Stimulated activated CD4-positive, alpha-beta T cell treated with anti-CD3 and anti-CD28 coated beads, Interleukin-12 subunit alpha, Interleukin-12 subunit beta, amount 100 ng/mL, for 24 hours (primary cell): Measurements from ENCODE around the gene NAALADL2.

Source experiments
- DNase-seq, 2 experiments: peaks; one replicate each; pipeline ENCODE4 v3.0.0-alpha.2; 2020; ENCODE audit warnings: low read depth in 2 of 2

Gene NAALADL2

DNA sequence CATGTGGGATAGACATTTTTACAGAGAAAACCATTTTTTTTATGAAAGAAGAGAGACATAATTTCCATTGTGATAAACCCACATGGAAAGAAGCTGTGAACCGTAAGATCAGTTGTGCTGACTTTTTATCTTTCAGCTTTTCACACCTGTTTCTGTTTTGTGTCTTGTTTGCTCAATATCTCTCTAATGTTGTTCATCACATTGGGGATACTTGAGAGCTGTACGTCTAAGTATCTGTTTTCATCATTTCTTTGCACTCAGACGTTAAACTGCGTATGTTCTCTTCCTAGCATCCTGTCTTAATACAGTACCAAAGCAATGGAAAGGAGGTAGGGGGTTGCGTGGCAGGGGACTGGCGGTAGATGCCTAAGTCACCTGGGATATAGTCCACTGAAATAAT is 449.0 kb downstream of the NAALADL2 start:
- DNase-seq, result no peak

DNA sequence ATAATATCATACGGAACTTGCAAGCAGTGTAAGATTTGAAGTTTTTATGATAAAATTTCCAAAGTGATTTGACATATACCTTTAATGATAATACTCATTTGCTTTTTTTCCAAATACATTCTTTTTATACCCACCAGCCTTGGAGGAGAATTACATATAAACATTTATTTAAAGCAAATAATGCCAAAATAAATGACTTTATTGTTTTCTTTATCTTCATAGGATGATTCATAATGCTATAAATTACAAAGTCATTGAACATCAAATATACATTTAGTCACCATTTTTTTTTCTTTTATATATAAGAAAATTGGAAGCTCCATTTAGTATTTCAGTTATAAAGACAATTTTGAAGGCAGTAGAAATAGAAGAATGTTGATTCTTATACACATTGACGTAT is 450.9 kb downstream of the NAALADL2 start:
- DNase-seq, result no peak

DNA sequence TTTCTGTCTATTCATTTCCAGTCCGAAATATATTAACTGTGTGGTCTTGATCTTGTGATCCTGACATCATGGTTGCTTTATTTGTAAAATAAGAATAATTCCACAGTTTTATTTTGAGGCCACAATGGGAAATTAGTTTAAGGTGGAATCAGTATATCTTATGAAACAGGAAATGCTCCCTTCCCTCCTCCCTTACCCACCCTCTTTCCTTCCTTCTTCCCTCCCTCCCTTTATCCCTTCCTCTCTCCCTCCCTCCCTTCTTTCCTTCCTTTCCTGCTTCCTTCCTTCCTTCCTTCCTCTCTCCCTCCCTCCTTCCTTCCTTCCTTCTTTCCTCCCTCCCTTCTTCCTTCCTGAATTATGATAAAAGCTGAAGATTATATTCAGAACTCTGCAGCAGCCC is 452.3 kb downstream of the NAALADL2 start:
- DNase-seq, result no peak

DNA sequence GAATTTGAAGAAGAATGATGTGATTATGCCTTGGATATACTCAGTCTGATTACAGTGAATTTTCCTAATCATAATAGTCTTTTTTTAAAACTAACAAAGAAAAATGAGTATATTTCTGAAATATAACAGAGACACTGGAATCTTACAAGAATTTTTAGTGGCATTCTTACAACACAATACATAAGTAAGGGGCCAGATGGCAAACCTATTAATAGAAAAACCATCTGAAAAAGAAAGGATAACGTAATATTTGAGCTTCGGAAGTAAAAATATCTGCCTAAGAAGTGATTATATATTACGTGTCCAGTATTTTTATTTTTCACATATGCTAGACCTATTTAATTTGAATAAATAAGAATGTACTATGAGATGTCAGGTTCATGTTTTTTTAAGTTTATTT is 452.8 kb downstream of the NAALADL2 start:
- DNase-seq, result no peak

DNA sequence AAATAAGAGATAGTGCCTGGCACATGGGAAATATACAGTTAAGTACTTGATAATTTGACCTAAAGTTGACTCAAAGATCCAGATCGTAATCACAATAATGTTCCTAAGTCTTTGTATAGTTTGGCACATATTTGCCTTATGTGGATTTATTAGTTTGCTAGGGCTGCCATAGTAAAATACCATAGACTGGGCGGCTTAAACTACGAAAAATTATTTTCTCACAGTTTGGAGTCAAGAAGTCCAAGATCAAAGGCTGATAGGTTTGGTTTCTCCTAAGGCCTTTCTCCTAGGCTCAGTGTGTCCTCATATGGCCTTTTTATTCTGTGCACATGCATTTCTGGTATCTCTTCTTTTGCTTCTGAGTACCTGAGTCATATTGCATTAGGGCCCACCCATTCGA is 453.7 kb downstream of the NAALADL2 start:
- no peak for DNase-seq

DNA sequence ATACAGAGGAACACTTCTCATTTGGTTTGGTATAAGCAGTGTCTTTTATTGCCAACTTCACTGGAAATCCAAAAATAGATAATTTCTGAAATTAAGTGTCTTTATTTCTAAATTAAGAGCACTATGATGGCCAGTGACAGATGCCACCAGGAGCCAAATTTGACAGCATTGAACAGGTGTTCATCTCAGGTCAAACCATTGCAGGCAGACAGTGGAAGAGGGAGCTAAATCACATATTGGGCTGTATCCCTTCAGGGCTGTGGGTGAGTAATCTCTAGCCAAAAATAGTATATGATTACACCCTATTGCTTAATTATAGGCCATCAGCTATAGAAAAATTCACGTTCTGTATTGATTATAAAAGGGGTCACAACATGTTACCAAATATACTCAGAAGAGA is 457.7 kb downstream of the NAALADL2 start:
- no peak for DNase-seq

DNA sequence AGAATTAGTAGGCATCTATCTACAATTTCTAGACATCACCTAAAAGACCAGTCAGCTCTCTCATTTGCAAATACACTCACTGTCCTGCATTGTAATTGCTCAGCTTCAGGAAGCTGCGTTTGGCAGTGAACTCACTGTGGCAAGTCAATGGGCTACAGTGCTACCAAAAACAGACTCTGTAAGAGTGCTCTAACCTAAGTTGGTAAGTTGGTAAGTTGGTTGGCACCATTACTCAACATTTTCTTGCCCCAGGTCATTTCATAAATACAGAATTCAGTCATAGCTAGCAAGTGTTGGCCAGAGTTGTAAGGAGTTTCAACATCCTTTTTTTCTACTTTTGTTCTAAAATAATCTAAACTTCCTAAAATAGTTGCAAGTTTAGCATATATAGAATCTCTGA is 466.3 kb downstream of the NAALADL2 start:
- DNase-seq, result no peak

DNA sequence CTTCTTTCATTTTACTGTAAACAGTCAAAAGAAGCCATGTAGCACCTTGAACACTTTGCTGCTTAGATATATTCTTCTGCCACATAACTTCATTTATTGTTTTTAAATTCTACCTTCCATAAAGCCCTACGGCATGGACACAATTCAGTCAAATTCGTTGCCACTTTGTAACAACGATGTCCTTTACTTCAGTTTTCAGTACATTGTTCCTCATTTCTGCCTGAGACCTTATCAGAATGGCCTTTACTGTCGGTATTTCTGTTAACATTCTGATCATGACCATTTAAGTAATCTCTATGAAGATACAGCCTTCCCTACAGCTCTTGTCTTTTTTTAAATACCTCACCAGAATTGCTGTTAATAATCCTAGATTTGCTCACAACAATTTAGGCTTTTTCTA is 466.9 kb downstream of the NAALADL2 start:
- DNase-seq, result no peak

DNA sequence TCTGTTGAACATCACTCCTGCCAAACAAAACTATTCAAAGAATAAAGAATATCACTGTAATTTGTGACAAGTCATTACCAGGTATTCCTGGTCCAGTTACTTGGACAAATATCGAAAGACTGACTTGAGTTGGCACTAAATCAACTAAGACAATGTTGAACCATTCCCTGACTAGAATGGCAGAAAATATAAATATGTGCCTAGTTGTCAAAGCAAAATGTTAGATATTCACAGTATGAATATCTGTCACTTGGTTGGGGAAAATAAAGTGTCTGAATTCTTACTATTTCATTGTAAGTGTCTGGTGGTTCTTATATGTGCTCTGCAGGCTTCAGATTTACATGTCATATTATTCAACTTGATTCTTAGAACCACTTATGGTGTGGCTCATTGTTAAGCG is 470.2 kb downstream of the NAALADL2 start:
- no peak for DNase-seq

DNA sequence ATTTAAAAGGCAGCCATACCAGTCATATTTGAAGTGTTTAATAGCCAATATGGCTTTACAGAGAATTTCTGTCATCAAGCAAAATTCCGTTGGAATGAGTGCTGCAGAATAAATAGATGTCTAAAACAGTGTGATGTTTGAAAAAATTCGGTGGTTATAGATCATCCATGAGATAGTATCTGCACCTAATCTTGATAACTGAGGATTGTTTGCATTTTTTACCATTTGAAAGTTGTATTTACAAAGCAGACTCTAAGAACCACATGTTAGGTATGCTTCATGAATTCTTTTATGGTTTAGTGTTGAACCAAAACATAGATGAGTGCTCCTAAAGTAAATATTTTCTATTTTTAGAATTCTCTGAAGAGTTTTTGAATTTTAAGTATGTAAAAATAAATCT is 476.1 kb downstream of the NAALADL2 start:
- DNase-seq, result no peak

DNA sequence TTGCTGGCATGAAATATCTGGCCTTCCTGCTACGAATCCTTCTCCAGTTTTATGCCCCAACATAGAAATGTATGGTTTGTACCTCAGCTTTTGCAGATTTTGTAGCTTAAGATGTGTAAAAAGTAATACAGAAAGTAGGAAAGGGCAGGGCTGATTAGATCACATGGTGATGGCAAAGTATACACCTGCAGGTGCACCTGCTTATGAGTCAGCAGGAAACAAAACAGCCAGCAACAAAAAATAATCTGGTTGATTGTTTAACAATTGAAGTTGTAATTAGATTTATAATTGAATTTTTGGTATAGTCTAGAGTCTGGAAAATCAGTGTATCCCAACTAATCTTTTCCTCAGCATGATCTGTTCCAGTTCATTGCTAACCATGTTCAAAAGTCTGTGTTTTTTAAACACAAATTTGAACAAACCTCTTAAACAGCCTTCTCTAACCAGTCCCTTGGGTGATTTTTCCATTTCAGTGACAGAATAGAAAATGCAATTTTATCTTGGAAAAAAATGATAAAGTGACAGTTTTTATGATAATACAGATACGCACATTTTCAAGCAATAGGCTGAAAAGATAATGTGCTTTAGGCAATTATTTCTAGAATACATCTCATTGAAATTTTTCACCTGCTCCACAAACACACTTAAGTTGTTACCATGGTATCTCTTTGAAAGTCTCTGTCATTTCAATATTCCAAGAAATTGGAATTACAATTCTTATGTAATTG is 477.4 kb downstream of the NAALADL2 start:
- no peak for DNase-seq

DNA sequence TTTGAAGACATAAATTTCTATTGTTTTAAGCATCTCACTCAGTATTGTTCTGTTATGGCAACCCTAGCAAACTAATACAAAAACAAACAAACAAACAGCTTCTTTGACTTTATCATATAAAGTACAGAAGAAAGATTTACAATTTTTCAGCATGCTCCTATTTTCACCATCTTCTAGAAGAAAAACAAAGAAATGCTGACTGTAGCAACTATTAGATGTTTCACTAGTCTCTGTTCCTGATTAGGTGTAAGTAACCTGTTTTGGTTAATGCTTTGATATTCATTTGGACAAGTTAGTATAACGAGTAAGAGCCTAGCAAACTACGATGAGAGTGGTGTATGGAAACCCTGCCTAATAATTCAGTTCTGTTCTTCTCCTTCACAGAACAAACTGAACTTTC is 478.5 kb downstream of the NAALADL2 start:
- no peak for DNase-seq

DNA sequence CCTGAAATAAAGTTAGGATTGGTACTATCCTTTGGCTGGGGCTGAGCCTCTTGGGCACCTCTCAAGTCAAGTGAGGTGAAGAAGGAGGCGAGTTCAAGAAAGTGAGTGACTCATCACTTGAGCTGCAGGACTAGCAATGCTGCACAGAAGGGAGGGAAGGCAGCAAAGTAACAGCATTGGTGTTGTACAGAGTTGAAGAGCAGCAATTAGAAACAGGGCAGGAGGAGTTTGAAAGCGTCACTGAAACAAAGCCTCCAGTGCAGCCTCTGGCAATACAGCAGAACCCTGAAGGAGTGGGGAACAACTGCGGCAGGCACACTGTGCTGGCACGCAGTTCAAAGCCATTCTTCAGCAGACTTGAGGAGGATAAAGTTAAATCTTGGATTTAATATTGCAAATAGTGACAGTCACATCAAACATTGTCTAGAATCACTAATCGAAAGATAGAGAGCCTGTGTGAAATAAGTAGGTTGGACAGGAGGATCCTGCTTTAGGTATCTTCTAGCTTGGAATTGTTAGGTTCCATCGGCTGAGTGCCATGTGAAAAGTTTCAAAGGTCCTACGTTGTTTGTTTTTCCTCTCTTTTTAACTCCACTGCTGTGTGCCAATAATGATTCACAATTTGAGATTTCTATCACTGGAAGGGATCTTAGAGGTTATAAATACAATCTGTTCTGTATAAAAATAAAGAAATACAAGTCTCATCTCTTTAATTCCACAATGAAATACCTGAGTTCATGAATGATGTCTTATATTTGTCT is 479.8 kb downstream of the NAALADL2 start:
- DNase-seq, result no peak

DNA sequence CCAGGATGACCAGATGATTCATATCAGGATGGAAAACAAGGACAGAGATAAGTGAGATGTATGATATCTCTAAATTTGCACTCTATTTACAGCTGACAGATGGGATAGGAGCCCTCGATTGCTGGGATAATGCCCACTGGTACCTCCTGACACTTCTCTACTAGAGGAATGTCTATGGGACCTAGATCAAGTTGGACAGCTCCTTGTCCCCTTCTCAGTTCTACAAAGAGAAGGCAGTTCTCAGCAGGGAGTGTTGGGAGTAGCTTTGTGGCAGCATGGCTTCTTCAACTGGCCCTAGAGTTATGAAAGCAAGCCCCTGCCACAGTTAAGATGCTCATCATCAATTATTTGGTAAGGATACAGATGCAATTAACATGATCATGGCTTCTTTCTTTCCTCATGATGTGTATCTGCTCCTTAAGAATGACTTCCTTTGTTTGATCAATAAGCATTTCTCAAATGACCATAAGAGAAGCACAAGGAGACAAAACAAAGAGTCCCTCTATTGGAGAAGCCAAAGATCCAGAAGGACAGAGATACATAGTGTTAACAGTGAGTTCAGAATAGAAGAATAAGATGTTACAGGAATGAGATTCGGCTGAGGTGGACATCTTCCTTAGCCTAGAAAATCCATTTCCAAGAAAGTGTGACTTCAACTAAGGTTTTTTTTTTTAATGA is 481.3 kb downstream of the NAALADL2 start:
- DNase-seq, result no peak

DNA sequence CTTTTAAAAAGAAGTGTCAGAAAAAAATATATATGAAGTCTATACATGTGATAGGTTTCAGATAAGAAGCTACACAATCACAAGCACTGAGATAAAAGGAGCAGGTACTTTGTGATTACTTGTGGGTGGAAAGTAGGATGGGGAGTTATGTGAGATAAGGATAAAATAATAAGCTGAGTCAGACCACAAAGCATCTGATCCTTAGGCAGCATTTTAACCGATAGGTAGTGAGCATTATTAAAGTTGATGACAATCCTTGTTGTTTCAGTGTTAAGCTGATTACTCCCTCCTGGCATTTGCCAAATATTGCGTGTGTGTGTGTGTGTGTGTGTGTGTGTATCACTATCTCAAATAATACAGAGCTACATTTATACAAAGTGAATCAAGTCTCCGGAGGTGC is 483.1 kb downstream of the NAALADL2 start:
- no peak for DNase-seq

DNA sequence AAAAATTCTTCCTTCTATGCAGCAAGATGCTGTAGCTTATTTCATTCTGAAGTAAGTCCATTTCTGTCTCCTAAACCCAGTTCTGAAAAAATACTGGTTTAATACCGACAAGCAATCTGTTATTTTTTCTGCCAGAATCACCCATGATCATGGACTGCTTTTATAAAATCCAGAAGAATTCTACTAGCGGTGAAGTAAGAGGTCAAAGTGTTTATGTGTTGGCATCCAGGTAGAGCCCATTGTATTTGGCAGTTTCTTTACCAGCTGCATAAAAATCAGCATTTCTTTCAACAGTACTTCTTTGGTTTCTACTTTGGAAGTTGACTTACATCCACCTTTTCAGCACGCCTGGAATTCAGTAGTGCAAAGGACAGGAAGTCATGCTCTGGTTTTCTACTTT is 484.8 kb downstream of the NAALADL2 start:
- DNase-seq, result no peak

DNA sequence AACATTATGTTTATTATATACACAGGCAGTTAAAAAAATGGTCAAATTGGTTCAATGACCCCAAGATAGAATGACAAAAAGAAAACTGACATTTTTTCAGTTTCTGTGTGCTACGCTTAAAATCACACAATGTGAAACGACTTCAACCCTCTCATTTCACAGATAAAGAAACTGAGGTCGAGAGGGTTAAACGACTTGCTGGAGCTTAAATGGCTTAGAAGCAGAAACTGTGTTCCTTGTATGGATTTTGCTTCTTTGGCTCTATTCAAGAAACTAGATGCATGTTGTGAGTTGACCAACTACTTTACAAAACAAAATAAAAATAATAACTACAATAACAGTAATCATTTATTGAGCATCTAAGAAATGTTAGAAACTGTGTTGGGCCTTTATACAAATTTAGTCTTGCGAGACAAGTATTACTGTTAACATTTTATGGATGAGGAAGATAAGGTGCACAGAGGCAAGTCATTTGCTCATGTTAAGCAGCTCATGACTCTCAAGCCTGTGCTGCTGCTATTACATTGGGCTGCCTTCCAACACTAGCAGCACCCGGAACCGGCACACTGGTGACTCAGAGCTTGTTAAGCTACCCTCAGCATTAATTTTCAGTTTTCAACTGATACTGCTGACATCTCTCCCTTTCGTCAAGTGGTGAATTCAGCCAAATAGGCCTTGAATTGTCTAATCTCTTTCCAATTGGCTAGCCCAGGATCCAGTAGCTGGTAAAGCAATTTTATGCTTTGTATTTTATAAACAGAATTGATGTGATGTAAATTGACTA is 487.6 kb downstream of the NAALADL2 start:
- DNase-seq, result no peak

DNA sequence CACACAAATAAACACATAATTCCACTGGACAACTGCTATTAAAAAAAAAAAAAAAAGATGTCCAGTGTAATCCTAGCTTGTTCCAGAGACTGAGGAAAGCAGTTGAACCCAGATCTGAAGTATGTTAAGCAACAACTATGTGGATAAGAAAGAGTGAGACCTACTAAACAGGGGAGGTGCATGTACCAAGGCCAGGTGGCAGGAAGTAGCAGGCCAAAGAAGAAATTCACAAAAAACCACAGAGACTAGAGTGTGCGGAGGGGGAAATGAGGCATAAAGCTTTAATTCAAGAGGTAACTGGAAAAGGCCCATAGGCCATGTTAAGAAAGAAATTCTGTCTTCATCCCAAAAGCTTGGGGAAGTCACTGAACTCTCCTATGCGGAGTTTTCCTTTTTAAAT is 490.0 kb downstream of the NAALADL2 start:
- no peak for DNase-seq

DNA sequence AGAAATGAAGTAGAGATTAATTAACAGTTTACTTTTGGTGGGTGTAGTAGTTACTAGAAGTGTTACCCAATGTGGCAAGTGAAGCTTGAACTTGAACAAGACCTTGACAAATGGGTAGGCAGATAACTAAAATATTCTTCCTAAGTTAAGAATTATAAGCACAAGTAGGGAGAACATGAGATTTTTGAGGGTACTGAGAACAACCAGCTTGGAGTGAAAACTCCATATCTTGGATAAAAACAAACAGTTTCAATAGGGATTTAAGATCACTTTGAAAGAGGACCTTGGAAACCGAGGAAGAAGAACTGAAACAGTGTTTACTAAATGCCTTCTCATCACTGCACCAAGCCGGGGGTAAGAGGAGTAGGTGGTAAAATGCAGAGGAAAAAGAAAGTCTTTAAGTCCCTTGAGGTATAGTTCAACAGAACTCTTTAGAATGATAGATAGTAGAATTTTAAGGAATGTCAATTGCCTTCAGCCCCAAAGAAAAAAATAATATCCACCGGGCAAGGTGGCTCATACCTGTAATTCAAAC is 496.7 kb downstream of the NAALADL2 start:
- DNase-seq, result no peak

DNA sequence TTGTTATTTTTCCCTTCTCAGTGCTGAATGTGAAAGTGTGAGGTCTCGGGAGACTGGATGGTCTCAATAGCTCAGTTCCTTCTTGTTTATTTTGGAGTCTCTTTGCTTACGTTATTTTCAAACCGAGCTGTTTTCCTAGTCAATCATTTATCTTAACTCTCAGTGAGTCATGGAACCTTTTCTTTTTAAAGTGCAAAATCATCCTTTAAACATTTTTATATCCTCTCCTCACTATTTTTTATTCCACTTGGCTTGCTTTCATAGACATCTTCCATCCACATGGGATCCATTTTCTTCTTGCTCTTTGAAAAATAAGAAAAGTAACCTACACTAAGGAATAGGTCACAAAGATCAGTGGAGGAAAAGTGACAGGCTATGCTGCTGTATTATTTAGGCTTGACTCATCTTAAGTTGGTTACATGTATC is 497.8 kb downstream of the NAALADL2 start:
- DNase-seq, result no peak

DNA sequence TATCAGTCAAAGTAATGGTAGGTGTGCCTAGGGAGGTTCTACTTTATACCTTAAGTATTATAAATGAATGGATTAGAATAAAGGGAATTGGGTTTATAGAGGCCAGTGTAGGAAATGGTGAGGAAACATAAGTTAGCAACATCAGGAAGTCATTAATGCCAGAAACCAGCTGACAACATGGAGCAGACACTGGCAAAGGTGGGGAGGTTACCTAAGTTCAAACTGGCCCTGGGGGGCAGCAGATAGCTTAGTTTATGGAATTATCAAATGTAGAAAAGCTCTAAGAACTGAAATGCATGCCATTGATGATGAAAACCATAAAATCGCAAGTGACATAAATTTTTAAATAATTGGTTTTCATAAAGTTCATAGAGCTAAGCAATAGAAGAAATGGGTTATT is 498.6 kb downstream of the NAALADL2 start:
- no peak for DNase-seq

DNA sequence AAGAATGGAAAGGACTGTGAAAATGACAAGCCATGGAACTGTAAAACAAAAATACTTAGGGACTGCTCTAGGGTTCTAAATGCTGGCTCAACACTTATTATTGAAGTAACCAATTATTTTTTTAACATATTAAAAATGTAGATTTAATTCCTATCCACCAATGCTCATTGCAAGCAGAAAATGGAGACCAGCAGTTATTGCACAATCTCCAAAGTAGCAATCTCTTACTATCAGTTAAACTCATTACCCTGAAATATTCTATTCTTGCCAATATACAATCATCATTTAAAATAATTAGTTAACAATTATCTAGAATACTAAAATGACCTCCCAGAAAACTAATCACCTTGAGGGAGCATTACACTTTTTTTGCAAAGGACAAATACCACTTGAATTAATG is 499.8 kb downstream of the NAALADL2 start:
- DNase-seq, result no peak
